IPS DF 19.7 (cell line): Measurements from ENCODE around the gene MKLN1.
"Not testable (repeated sequence)": the region's sequence is repeated elsewhere in the genome, so short reads cannot be mapped to it uniquely, and the experiment has no call there.

Experiments used
- DNase-seq: peaks from one replicate; pipeline ENCODE4 v3.0.0-alpha.2; 2013; ENCODE audit warnings: low read depth, low spot score

Gene MKLN1

DNA sequence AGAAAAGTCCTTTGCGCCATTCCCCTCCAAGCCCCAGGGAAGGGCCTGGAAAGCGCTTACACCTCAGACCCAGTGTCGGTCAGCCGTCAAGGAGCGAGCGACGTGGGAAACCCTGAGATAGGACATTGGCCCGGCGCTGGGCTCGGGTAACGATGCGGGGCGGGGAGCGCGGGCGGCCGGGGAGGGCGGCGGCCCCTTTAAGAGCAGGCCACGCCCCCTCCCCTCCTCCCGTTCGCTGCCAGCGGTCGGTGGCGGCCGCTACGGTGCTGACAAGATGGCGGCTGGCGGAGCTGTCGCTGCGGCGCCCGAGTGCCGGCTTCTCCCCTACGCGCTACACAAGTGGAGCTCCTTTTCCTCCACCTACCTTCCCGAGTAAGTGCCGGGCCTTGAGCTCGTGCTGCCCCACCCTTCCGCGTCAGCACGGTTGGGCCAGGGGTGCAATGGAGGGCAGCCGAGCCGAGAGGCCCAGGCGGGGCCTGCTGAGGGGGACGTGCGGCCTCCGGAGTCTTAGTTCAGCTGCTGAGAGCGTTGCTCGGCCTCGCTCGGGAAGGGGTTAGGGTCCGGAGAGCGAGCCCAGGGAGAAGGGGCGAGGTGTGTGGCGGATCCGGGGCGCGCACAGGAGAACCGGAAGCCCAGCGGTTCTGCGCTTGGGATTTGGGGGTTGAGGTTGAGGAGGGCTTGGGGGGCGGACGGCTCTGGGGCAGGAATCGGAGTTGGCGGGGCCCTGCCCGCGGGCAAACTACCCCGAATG is at the start of gene MKLN1:
TSS of gene MKLN1 (plus strand) at position 251 of the 751 bp plus-strand sequence. CDS start at position 275, 24 bp downstream.
- DNase-seq, result no peak

DNA sequence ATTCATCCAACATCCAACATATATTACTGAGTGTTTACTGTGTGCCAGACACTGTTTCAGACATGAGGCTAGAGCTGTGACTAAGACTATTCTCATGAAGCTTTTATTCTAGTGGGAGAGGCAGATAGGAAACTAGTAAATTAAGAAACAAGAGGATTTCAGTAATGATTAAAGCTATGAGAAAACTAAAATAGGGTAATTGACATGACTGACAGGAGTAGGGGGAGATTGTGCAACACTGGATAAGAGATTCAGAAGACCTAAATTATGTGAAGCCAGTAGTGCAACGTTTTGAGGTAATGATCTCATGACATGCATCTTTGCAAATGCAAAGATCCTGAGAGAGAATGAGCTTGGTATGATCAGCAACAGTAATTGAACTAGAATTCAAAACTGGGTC is 48.6 kb upstream of the MKLN1 start:
- DNase-seq, result no peak

DNA sequence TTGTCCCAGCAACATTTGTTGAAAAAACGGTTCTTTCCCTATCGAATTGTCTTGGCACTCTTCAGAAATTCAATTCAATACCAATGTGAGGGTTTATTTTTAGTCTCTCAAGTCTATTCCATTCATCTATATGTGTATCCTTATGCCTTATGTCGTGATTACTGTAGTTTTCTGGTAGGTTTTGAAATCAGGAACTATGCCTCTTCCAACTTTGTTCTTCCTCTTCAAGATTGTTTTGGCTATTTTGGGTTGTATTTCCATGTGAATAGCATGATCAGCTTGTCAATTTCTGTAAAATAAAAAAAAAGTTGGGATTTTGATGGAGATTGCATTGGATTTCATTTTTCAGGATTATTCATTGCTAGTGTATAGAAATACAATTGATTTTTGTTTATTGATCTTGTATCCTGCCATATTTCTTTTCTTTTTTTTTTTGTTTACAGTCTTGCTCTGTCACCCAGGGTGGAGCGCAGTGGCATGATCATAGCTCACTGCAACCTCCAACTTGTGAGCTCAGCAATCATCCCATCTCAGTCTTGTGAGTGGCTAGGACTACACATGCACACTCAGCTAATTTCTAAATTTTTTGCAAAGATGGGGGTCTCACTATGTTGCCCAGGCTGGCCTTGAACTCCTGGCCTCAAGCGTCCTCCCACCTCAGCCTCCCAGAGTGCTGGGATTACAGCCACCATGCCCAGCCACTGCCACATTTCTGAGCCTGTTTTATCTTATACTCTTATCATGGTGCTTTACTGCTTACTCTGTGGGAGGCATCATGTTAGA is 46.2 kb upstream of the MKLN1 start:
- DNase-seq, result no peak

DNA sequence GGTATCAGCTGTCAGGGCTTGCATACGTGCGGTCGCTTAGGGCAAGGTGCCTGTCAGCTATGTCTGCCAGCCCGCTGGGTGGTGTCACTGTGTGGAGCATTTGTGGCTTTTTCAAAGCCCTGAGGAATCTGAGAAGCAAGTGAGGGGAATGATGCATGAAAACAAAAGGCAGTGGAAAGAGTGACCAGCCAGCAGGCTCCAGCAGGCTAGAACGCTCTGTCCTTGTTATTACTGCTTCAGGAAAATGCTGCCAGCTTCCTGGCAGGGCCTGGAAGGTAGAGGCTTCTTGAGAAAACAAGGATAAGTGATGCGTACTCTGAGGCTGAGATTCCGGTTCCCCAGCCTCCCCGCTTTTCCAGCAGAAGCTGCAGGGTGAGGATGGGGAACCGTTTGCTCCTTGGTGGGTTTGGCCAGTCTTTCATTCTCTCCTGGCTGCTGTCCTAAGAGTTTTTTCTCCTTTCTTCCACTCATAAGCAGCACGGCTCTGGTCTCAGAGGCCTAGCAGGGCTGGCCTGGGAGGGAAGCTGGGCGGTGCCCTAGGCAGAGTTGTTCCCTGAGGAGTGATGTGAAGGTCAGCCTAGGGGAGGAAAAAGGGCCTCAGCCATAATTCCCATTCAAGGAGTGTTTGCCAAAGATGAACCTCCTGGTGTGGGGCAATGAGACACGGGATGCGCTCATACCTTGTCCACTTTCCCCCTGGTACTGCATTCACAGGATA is 42.8 kb upstream of the MKLN1 start:
- no peak for DNase-seq

DNA sequence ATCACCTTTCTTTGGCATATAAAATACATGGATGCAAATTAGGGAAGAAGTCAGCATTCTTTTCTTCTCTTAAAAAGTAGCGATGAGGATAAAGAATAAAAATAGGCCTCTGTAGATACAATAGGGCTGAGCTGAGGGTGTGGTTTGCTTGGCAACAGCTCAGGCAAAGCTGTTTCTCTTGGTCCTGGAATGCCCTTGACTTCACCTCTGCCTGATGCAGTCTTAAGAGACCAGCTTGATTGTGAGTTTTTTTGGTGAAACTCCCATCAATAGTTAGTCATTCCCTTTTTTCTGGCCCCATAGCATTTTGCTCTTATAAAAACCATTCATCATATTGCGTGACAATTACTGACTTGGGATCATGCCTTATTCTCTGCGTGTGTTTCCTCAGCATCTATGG is 42.1 kb upstream of the MKLN1 start:
- no peak for DNase-seq

DNA sequence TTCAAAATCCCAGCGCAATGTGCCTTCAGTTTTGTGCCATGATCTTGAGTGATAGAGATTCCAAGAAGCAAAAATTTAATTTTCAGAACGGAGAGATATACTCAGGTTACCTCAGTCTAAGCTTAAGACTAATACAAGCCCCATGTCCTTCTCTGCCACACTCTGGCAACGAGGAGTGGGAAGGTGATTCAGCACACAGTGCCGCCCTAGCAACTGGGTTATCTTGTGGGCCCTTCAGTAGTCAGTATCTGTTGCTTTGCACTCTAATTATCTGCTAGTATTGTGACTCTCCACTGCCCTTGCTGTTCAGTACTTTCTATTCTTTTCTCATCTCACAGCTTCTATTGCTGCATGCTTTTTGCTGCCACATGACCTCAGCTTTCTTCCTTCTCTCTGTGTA is 39.2 kb upstream of the MKLN1 start:
- DNase-seq, result no peak

DNA sequence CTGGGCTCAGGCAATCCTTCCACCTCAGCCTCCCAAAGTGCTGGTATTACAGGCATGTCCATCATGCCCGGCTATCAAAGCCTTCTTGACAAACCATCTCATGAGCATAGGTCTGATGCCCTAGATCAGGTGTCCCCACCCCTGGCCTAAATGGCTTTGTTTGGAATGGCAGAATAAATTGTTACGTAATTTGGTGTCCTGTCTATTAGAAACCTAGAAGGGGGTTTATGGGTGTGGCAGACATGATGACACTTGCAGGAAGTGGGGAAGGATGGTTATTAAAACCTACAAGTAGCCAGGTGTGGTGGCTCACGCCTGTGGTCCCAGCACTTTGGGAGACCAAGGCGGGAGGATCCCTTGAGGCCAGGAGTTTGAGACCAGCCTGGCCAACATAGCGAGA is 38.6 kb upstream of the MKLN1 start:
- no peak for DNase-seq

DNA sequence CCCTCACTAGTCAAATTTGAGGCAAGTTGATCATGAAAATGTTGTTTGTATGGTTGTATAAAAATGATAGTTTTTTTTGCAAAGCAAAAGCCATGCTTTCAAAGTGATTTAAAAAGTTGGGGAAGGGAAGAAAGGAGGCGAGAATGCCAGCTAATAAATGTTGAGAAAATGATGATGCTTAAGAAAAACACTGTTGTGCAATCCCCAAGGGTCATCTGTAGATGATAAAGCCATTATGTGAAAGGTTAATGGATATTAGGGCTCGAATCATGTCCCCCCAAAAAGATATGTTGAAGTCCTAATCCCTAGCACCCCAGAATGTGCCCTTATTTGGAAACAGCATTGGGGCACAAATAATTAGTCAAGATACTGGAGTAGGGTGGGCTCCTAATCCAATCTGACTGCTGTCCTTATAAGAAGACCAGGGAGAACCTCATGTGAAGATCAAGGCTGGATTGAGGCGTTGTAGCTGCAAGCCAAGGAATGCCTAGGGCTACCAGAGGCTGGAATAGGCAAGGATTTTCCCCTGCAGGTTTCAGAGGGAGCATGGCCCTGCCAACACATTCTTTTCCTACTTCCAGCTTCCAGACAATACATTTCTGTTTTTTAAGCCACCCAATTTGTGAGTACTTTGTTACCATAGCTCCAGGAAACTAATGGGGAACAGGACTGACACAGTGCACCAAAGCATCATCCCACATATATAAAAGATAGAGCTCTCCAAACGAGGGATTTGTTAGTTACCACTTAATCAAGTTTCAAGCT is 35.4 kb upstream of the MKLN1 start:
- no peak for DNase-seq

DNA sequence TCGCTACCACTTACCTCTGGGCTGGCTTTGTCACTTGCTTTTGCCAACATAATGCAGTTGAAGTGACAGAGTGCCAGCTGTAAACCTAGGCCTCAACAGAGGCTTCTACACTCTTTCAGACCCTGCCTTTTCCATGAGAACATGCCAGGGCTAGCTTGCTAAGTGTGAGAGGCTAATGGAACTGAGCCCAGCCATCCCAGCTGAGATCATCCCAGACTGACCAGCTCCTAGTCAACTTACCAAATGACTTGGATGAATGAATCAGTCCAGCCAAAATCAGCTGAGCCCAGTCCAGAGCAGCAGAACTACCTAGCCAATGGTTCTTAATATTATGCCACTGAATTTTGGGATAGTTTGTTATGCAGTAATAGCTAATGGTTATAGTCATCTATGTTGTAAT is 34.7 kb upstream of the MKLN1 start:
- no peak for DNase-seq

DNA sequence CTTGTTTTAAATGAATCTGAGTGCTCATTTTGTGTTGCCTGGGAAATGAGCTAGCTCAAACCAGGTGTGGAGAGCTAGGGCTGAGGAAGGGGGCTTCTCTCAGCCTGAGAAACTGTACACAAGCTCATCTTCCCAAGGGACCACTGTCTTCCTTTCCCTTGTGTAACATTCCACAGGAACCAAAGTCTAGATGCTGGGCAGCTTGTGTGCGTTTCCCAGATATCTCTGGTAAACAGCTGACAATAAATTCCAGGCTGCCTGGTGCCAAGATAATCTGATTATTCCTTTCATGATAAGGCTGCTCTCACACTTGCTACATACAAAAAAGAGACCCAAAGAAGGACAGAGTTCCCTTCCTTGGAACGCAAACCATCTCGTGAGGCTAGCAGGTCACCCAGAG is 33.1 kb upstream of the MKLN1 start:
- DNase-seq, result no peak

DNA sequence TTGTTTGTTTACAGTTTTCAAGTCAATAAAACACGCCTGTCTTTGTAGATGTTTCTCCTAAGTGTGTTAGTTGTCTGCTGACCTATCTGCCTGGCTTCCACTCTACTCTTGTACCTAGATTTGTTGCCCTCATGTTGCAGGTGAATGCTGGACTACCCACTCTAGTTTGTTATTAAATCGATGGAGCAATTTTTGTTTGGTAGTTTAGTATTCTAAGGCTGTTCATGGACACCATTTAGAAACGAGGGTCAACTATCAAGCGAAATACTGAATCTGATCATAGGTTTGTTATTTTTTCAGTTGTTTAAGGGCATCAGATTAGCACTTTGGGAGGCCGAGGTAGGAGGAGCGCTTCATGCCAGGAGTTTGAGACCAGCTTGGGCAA is 29.1 kb upstream of the MKLN1 start:
- no peak for DNase-seq

DNA sequence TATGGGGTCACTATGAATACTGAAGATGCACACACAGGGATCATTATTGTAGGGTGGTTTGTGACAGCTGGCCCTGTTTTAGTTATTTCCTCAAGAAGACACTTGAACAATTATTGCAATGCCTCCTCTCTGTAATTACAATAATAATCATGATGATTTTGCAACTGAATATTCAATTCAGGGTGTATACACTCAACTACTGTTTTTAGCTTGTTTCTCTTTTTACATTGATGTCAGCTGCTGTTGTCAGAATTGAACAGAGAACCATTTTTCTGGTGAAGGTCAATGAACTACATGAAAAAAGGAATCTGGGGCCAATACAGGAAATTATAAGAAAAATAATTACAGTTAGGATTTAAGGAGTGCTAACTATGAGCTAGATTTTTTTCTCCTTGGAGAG is 28.6 kb upstream of the MKLN1 start:
- DNase-seq, result no peak

DNA sequence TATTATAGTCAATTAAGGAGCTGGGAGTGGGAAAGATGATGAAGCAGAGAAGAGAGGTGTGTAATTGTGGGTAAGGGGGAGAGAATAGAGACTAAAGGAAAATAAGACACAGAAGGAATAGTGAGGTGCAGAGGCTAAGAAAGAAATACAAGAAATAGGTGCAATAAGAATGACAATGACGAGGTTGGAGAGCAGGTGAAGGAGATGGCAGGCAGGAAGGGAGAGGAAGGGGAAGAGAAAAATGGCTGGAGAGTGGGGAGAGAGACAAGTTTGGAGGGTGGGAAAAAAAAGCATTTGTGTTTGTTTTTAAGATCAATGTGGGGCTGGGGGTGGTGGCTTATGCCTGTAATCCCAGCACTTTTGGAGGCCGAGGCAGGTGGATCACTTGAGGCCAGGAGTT is 27.6 kb upstream of the MKLN1 start:
- DNase-seq, result no peak

DNA sequence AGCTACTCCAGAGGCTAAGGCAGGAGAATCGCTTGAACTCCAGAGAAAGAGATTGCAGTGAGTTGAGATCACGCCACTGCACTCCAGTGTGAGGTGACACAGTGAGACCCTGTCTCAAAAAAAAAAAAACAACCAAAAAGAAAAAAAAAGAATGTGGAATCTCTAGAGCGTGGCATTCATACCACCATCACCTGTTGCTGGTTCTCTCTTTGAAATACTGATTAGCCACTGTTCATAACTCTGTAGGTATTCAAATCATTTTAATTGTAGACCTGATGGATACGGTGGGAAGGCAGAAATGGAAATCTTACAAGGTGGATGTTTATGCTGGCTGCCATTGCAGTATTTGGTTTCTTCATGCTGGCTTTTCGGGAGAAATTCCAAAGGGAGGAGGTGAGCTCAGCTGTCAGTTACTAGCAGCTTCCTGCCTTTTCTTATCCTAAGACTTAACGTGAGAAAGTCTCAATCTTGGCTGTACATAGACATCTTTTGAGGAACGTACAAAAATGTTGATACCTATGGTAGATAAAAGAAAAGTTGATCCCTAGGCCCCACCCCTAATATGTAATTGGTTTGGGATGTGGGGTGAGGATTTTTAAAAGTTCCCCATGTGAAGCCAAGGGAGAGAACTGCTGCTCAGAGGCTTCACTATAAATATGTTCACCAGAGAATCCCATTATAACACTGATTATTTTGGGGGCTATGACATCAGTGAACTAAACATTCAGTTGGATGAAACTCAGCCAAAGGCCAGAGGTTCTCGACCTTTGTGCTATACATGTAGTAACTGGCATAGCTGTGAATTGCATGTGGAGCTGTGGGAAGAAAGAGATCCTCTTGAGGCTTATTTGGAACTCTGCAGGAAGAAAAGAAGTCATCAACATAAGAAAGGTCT is 26.9 kb upstream of the MKLN1 start:
- no peak for DNase-seq

DNA sequence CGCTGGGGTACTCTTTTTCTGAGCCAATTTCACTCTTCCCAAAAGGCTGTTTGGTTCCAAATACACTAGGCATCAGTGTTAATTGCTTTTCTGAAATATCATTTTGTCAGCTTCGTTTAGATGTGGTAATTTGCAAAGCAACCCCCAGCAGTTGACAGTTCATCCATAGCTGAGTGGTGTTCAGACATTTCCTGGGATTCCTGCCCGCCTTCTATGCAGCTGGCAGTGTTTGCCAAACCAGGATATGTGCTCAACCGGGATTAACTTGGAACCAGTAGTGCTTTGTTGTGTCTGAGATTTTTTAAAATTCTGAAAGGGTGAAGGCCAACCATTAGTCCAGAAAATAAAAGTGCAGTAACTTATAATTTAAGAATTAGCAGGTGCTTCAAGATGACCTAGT is 25.2 kb upstream of the MKLN1 start:
- no peak for DNase-seq

DNA sequence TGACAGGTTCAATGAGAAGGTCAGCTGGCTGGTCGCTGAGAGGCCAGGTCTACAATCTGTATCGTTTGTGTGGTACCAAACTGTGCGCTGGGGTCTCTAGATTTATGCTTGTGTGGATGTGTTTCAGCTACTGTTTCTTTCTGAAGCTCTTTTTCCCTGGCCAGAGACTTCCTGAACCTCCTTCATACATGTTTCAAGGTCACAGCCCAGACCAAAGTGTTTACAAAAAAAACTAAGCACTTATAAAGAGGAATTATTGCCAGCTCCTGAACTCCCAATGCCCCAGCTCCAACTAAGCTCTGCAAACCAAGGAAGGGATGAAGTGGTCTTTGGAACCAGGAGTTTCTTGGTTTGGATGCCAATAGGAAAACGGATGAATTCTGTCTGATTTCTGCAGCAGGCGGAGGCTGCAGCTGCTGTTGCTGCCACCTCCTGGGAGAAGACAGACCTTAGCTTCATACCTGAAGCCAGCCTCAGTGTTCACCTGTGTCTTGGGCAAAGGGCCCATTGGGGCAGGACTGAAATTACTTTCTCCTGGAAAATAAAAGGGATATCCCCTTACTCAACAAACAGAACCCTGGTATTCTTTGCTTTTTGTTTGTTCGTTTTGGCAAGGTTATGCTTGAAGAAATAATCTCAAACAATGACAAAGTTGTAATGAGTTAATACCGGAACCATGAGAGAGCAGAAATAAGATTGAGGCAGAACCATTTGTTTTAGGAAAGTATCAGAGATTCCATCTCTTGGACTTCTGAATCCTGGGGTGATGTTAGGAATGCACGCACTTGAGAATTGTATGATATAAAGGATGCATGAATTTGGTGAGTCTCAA is 24.6 kb upstream of the MKLN1 start:
- no peak for DNase-seq

DNA sequence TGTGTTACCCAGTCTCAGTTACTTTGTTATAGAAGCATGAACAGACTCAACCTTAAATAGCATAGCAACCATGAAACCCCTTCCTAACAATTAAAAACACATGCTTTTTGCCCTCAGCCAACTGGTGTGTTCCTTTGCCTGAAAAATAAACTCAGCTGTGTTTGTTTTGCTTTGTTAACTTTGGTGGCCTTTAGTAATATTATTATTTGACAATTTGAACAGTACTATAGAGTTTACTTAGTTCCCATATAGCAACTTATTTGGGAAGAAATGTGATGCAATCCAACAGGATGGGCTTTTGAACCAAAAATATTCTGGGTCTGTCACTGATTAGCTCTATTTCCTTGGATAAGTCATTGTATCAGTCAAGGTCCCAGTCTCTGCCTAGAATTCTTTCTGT is 22.5 kb upstream of the MKLN1 start:
- DNase-seq, result no peak

DNA sequence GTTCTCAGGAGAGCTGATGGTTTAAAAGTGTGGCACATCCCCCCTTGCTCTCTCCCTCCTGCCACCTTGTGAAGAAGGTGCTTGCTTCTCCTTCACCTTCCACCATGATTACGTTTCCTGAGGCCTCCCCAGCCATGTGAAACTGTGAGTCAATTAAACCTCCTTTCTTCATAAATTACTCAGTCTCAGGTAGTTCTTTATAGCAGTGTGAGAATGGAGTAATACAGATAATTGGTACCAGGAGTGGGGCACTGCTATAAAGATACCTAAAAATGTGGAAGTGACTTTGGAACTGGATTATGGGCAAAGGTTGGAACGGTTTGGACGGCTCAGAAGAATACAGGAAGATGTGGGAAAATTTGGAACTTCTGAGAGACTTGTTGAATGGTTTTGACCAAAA is 21.6 kb upstream of the MKLN1 start:
- DNase-seq, result not testable (repeated sequence)

DNA sequence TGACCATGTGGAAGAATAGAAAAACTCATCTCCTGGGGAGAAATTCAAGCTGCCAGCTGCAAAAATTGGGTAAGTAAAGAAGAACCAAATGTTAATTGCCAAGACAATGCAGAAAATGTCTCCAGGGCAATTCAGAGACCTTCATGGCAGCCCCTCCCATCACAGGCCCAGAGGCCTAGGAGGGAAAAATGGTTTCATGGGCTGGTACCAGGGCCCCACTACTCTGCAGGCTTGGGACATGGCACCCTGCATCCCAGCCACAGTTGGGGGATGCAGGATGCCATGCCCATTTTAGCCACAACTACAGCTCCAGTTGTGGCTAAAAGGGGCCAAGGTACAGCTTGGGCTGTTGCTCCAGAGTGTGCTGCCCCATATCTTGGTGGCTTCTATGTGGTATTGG is 20.9 kb upstream of the MKLN1 start:
- no peak for DNase-seq

DNA sequence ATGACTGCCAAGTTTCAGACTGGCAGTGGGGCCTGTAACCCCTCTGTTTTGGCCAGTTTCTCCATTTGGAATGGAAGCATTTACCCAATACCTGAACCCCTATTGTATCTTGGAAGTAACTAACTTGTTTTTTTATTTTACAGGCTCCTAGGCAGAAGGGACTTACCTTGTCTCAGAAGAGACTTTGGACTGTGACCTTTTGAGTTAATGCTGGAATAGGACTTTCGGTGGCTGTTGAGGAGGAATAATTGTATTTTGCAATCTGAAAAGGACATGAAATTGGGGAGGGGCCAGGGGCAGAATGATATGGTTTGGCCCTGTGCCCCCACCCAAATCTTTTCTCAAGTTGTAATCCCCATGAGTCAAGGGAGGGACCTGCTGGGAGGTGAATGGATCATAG is 20.0 kb upstream of the MKLN1 start:
- no peak for DNase-seq
